Astrocyte of the spinal cord (primary cell): ENCODE results near the gene ARHGEF7.

Experiments used
- DNase-seq: peaks from one replicate; pipeline ENCODE4 v3.0.0; 2011; ENCODE audit warnings: low read depth, low spot score
- H3K4me3 ChIP-seq: 2 replicates; pipeline ENCODE4 v1.5.1; 2011; ENCODE audit warnings: low read depth, mild to moderate bottlenecking, low read length, moderate library complexity
- in situ Hi-C: cut with HindIII; loops from 2 replicates; pipeline ENCODE4 v1.10.0; 2017; ENCODE audit warnings: low sequenced_read_pairs
- TF ChIP-seq, protein P1 (sequence below): IDR thresholded peaks from 2 replicates; pipeline ENCODE4 v1.5.1; 2012; ENCODE audit warnings: low read depth, mild to moderate bottlenecking, low read length, inconsistent platforms

Gene ARHGEF7

DNA sequence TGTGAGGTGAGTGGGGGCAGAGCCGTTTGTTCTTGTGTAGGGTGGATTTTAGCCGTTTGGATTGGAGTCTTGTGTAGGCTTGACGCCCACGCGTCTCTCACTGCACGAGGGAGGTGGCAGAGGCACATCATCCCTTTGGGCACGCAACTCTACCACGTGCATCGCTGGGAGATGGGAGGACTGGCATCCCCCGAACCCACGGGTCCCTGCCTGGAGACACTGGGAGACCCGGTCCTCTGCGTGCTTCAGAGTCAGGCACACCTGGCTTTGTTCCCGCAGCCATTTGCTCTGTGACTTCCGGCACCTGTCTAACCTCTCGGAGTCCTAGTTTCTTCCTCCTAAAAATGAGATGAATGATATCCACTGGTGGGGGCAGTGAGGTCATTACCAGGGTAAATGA, 6.4 kb downstream of the ARHGEF7 start:
- no peak overlapping the region for H3K4me3 ChIP-seq
- TF ChIP-seq, protein P1, sequence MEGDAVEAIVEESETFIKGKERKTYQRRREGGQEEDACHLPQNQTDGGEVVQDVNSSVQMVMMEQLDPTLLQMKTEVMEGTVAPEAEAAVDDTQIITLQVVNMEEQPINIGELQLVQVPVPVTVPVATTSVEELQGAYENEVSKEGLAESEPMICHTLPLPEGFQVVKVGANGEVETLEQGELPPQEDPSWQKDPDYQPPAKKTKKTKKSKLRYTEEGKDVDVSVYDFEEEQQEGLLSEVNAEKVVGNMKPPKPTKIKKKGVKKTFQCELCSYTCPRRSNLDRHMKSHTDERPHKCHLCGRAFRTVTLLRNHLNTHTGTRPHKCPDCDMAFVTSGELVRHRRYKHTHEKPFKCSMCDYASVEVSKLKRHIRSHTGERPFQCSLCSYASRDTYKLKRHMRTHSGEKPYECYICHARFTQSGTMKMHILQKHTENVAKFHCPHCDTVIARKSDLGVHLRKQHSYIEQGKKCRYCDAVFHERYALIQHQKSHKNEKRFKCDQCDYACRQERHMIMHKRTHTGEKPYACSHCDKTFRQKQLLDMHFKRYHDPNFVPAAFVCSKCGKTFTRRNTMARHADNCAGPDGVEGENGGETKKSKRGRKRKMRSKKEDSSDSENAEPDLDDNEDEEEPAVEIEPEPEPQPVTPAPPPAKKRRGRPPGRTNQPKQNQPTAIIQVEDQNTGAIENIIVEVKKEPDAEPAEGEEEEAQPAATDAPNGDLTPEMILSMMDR: no peak
- DNase-seq: no peak
- in situ Hi-C loops: no loop called here

DNA sequence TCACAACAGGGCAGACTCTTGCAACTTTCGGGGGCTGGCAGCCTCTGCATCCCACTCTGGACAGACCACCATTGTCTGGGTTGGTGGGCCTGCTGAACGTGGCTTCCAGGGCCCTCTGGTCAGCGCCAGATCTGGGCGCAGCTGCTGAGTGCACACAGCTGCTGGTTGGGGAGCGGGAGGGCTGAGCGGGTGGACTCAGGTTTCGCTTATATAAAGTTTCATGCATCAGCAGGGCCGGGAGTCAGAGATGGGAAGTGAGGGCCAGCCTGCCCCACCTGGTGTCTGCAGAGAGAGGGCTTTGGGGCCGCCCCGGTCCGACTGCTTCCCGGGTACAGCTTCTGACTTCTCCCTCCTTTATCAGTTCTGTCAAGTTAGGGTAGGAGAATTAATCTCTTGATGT, 6.9 kb downstream of the ARHGEF7 start:
- no peak overlapping the region for H3K4me3 ChIP-seq
- TF ChIP-seq, protein P1: no peak
- no peak for DNase-seq
- in situ Hi-C loops: no loop called here

DNA sequence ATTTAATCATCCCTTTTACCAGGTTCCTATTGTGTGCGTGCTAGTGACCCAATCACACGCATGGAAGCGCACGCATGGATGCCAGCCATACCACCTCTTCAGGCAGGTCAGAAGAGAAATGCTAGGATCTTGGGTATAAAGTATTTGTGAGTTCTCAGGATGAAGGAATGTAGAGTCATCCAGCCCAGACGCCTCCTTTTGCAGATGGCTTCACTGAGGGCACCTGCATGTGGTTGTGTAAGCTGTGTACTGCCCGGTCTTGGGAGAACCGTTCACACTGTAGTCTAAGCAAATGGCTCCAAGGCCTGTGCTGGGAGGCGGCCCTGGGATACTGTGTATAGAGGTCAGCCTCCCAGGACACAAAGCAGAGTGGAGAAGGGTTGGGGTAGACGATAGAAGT, 7.5 kb downstream of the ARHGEF7 start:
- TF ChIP-seq, protein P1: no peak
- in situ Hi-C loops: no loop called here

DNA sequence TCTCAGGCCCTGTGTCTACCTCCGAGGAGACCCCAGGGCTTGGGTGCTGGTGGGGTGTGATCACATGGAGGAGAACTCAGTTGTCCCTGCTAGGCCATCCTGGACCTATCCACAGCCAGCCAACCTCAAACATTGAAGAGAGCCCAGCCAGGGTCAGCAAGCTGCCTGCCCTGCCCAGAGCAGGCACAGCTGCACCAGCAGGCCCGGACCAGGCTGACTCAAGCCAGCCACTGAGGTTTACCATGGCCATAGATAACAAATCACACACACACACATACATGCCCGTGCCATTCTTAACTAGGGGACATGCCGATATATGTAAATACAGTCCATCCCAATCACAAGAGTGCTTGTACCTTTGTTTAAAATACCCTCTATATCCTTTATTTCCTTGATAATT, 8.1 kb downstream of the ARHGEF7 start:
- no peak for DNase-seq
- in situ Hi-C loops: no loop called here
- TF ChIP-seq, protein P1: no peak
- no peak overlapping the region for H3K4me3 ChIP-seq

More for the DNA sequence above, 7.5 kb downstream of the ARHGEF7 start:
- no peak overlapping the region for H3K4me3 ChIP-seq
- DNase-seq: no peak

DNA sequence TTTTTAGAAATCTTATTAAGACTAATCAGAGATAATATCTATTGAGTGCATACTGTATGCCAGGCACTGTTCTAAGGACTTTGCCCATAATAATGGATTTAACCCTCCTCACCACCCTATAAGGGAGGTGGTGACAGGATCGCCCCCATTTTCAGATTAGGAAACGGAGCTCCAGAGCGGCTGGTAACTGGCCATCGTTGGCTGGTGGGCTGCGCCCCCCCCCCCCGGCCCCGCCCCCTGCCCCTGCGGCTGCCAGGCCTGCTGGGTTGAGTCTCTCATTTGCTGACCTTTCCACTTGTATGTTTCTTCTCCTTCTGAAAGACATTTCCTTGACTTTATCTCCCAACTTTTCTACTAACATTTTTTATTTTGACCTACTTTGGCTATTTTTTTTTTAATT, 8.5 kb downstream of the ARHGEF7 start:
- DNase-seq: no peak
- no peak overlapping the region for H3K4me3 ChIP-seq
- in situ Hi-C loops: no loop called here
- TF ChIP-seq, protein P1: no peak

DNA sequence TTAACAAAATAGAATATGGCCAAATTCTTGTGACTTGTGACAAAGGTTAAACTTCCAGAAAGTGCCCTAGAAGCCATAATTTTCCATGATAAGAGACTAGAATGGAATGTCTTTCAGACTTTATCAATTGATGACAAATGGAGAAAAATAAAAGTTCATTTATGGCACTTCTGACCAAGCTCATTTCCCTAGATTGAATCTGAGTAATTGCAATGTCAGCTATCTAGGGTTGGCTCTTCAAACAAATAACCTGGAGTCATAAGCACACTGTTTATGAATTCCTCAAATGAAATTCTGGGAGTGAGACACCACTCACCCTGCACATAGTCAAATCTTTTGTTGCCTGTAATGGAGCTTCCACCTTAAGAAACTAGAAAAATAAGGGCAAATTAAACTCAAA, 11.4 kb downstream of the ARHGEF7 start:
- in situ Hi-C loops: no loop called here
- TF ChIP-seq, protein P1: no peak
- DNase-seq: no peak
- no peak overlapping the region for H3K4me3 ChIP-seq
